ENCODE measurements around the gene BORA. TPM values are rescaled to one million over a fixed set of nuclear protein-coding genes. Genes with fewer than 3 reads are reported as not detected.

BORA gene
- total and polyA plus RNA-seq, 7 donors, result 0.34 to 5.6 (median 1.1) TPM

DNA sequence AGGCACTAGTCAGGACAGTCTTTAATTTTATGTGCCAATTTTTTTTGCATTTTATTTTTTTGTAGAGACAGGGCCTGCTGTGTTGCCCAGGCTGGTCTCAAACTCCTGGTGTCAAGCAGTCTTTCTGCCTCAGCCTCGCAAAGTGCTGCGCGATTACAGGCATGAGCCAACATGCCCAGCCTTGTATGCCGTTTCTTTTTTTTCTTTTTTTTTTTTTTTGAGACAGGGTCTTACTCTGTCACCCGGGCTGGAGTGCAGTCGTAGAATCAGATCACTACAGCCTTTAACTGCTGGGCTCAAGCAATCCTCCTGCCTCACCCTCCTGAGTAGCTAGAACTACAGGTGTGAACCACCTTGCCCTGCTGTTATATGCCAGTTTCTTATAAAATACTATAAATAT, 26.4 kb downstream of the BORA start:
- no peaks in the 10 kb centered on the region for H3K27me3 ChIP-seq (ENCODE audit: insufficient read depth in 3 of 3, low read length in 2 of 3)
- H3K27ac ChIP-seq, result no peak overlapping the region
- ATAC-seq (no peak), DNase-seq (no peak)
- TF ChIP-seq, protein P1, sequence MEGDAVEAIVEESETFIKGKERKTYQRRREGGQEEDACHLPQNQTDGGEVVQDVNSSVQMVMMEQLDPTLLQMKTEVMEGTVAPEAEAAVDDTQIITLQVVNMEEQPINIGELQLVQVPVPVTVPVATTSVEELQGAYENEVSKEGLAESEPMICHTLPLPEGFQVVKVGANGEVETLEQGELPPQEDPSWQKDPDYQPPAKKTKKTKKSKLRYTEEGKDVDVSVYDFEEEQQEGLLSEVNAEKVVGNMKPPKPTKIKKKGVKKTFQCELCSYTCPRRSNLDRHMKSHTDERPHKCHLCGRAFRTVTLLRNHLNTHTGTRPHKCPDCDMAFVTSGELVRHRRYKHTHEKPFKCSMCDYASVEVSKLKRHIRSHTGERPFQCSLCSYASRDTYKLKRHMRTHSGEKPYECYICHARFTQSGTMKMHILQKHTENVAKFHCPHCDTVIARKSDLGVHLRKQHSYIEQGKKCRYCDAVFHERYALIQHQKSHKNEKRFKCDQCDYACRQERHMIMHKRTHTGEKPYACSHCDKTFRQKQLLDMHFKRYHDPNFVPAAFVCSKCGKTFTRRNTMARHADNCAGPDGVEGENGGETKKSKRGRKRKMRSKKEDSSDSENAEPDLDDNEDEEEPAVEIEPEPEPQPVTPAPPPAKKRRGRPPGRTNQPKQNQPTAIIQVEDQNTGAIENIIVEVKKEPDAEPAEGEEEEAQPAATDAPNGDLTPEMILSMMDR (IDR thresholded peaks at IDR 0.05), result no peak
- no peak overlapping the region for H3K4me3 ChIP-seq
- intact Hi-C loops (cut with DNase I), result no loop called here
- WGBS, 3 donors, result 88 to 92% (median 89%) methylated on average over 6 of the region's 6 CpGs
- H3K36me3 ChIP-seq (ENCODE audit: insufficient read depth in 1 of 2, low read depth in 1 of 2), result peaks cover 2 to 83% of the 10 kb centered on the region in 2 donors
- H3K4me1 ChIP-seq, result no peaks in the 10 kb centered on the region
- peaks cover 8% of the 10 kb centered on the region for H3K9me3 ChIP-seq

DNA sequence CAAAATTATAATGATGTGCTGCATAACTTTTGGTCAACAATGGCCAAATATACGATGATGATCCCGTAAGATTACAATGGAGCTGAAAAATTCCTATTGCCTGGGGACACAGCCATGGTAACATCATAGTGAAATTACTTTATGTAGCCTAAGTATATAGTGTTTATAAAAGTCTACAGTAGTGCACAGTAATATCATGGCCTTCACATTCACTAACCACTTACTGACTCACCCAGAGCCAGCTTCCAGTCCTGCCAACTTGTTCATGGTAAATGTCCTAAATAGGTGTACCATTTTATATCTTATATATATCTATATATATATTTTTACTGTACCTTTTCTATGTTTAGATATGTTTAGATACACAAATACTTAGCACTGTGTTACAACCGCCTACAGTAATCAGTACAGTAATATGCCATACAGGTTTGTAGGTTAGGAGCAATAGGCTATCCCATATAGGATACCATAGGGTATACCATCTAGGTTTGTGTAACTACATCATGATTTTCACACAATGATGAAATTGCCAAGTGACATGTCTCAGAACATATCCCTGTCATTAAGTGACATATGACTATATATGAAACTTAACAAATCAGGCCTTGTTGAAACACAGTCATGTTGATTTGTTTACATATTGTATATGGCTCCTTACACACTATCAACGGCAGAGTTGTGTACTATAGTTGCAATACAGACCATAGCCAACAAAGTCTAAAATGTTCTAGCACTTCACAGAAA, 30.2 kb downstream of the BORA start:
- 69 to 71% (median 71%) methylated on average over 4 of the region's 4 CpGs for WGBS, 3 donors
- H3K36me3 ChIP-seq (ENCODE audit: insufficient read depth in 1 of 2, low read depth in 1 of 2), result peaks cover 4 to 100% of the 10 kb centered on the region in 2 donors

DNA sequence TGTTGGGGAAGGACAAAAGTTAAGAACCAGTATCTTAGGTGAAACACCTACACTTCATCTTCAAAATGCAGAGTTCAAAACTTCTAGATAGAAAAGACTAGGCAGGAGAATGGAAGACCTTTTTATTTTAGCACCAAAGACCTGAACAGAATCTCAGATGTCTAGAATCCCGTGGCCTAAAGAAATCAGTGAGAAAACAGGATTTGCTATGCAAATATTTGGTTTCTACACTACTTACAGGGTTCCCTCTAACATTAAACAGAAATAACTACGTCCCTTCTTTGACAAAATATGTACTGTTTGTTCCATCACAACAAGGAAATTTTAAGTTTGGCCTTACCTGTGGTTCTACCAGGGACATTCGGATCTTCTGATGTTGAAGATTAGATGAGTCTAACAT, 32.5 kb downstream of the BORA start:
- Histone ChIP-seq H3K4me1 (no peaks in the 10 kb centered on the region), H3K36me3 (ENCODE audit: insufficient read depth in 1 of 2, low read depth in 1 of 2) (peaks cover 7 to 100% of the 10 kb centered on the region in 2 donors), H3K27ac (no peak overlapping the region), H3K27me3 (ENCODE audit: insufficient read depth in 3 of 3, low read length in 2 of 3) (no peaks in the 10 kb centered on the region), H3K4me3 (no peak overlapping the region), H3K9me3 (no peaks in the 10 kb centered on the region)
- WGBS, 3 donors, result 95 to 96% (median 95%) methylated on average over 3 of the region's 3 CpGs
- TF ChIP-seq, protein P1 (IDR thresholded peaks at IDR 0.05), result no peak
- intact Hi-C loops (cut with DNase I), result no loop called here
- ATAC-seq (no peak), DNase-seq (no peak)

More for the DNA sequence above, 30.2 kb downstream of the BORA start:
- Histone ChIP-seq H3K27ac (no peak overlapping the region), H3K9me3 (no peaks in the 10 kb centered on the region), H3K4me1 (no peaks in the 10 kb centered on the region), H3K27me3 (ENCODE audit: insufficient read depth in 3 of 3, low read length in 2 of 3) (no peaks in the 10 kb centered on the region), H3K4me3 (no peak overlapping the region)
- DNase-seq, result no peak
- ATAC-seq, result no peak
- intact Hi-C loops (cut with DNase I), result no loop called here
- TF ChIP-seq, protein P1 (IDR thresholded peaks at IDR 0.05), result no peak

DNA sequence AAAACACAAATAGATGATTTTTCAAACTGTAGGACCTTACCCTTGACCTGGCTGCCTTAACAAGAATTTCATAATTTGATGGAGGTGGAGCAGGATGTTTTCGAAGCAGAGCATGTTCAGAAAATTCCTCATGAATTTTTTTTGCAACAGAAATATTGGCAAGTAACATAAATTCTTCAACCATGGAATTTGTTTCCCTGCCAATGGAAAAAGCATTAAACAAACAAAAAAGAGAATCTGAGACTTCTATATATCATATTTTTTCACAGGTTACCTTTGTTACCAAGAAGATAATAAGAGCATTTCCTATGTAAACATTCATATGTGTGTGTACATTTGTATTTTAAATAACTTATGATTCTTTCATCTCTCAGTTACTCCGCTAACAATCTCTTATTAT, 35.7 kb downstream of the BORA start:
- H3K27me3 ChIP-seq (ENCODE audit: insufficient read depth in 3 of 3, low read length in 2 of 3), result no peaks in the 10 kb centered on the region
- H3K9me3 ChIP-seq, result no peaks in the 10 kb centered on the region
- DNase-seq (no peak), ATAC-seq (no peak)
- 68 to 84% (median 70%) methylated on average over 2 of the region's 2 CpGs for whole genome bisulfite sequencing, 3 donors
- H3K27ac ChIP-seq, result no peak overlapping the region
- TF ChIP-seq, protein P1 (IDR thresholded peaks at IDR 0.05), result no peak
- intact Hi-C loops (cut with DNase I), result no loop called here
- H3K4me1 ChIP-seq, result no peaks in the 10 kb centered on the region
- H3K4me3 ChIP-seq, result no peak overlapping the region
- H3K36me3 ChIP-seq (ENCODE audit: insufficient read depth in 1 of 2, low read depth in 1 of 2), result peaks cover 16 to 100% of the 10 kb centered on the region in 2 donors

DNA sequence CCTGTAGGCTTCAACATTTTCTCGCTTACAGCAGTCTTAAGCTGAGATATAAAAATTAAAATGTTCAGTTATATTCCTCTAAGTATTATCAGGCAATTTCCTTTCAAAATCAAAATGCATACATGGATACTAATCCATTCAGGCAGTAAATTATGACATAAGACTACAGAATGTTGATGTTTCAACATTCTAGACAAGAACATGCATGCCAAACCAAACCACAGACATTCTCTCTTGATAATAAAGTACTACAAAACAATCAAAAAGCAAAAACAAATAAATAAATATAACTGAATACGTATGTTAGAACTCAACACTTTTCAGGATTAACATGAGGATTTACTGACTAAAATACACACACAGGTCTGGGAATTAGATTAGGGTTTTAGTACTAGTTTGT, 46.3 kb downstream of the BORA start:
- no peak overlapping the region for H3K4me3 ChIP-seq
- TF ChIP-seq, protein P1 (IDR thresholded peaks at IDR 0.05), result no peak
- no peaks in the 10 kb centered on the region for H3K27me3 ChIP-seq (ENCODE audit: insufficient read depth in 3 of 3, low read length in 2 of 3)
- H3K27ac ChIP-seq, result no peak overlapping the region
- intact Hi-C loops (cut with DNase I), result no loop called here
- H3K36me3 ChIP-seq (ENCODE audit: insufficient read depth in 1 of 2, low read depth in 1 of 2), result peaks cover 16 to 94% of the 10 kb centered on the region in 2 donors
- ATAC-seq, result no peak
- WGBS, 3 donors, result 83 to 91% (median 87%) methylated on average over 2 of the region's 2 CpGs
- peaks cover 2% of the 10 kb centered on the region for H3K4me1 ChIP-seq
- H3K9me3 ChIP-seq, result no peaks in the 10 kb centered on the region
- DNase-seq, result no peak
